Upper lobe of left lung (tissue), 6 donors: ENCODE data around the gene RARB. TPM values are rescaled to one million over a fixed set of nuclear protein-coding genes. Genes with fewer than 3 reads are reported as not detected.

Source experiments
- ATAC-seq, 2 donors: fragments of 200-7000 bp; cut with Tn5 transposase; one replicate each; pipeline ENCODE4 v1.9.1; 2022; ENCODE audit warnings: mild to moderate bottlenecking in 2 of 2, moderate library complexity in 2 of 2; ENCODE audit not compliant: low FRiP score in 2 of 2
- DNase-seq, 2 donors: peaks; one replicate each; pipeline ENCODE4 v3.0.0-alpha.2; 2019 to 2020
- H3K27ac ChIP-seq, 4 donors: fragments of 200-600 bp; sonication (generic); one replicate each; pipeline ENCODE4 v1.5.1; 2016 to 2019
- H3K27me3 ChIP-seq, 4 donors: fragments of 200-600 bp; sonication (generic); one replicate each; pipeline ENCODE4 v1.5.1; 2017 to 2019
- H3K36me3 ChIP-seq, 4 donors: fragments of 200-600 bp; sonication (generic); one replicate each; pipeline ENCODE4 v1.5.1; 2016 to 2019
- H3K4me1 ChIP-seq, 4 donors: fragments of 200-600 bp; sonication (generic); one replicate each; pipeline ENCODE4 v1.5.1; 2018 to 2019
- H3K4me3 ChIP-seq, 4 donors: fragments of 200-600 bp; sonication (generic); one replicate each; pipeline ENCODE4 v1.5.1; 2017 to 2019; ENCODE audit warnings: mild to moderate bottlenecking in 2 of 4, moderate library complexity in 1 of 4
- H3K9me3 ChIP-seq, 4 donors: fragments of 200-600 bp; sonication (generic); one replicate each; pipeline ENCODE4 v1.5.1; 2018 to 2019
- EP300 ChIP-seq, 4 donors: sonication (generic); formaldehyde crosslinking; IDR thresholded peaks; one replicate each; pipeline ENCODE4 v1.5.1; 2017; ENCODE audit warnings: antibody characterized with exemption in 4 of 4, control low read depth in 2 of 4
- POLR2A ChIP-seq, 4 donors: fragments of 450-650 bp; IDR thresholded peaks; one replicate each; pipeline ENCODE4 v1.5.1; 2016 to 2017; ENCODE audit warnings: antibody characterized with exemption in 4 of 4, mild to moderate bottlenecking in 2 of 4
- POLR2AphosphoS5 ChIP-seq, 2 donors: sonication (generic); formaldehyde crosslinking; IDR thresholded peaks; one replicate each; pipeline ENCODE4 v1.5.1; 2017; ENCODE audit warnings: antibody characterized with exemption in 2 of 2
- WGBS, 2 donors: methylation state at CpG; one replicate each; pipeline ENCODE4 v1.1.5; 2017 to 2018; 5-methylcytosine and 5-hydroxymethylcytosine counted together
- total RNA-seq, 6 donors: library from RNA; depleted of rRNA in 4 of 6; stranded (reverse); fragments of >200 nt in 4 of 6; gene quantifications; one replicate each; pipeline versions ENCODE4 v1.1.0 to v1.2.1, GENCODE V29; 2016 to 2021
- TF ChIP-seq, protein P1 (sequence below), 6 experiments: fragments of 450-650 bp in 4 of 6; fragments of 200-600 bp in 2 of 6; sonication (generic) in 2 of 6; IDR thresholded peaks; one replicate each; pipeline ENCODE4 v1.5.1; 2016 to 2019; ENCODE audit warnings: antibody characterized with exemption in 6 of 6
- donor health status: DM: no; HTN: no; CAD: no; lungs with moderate emphysema.
- donor health status: DM: no; HTN: yes; CAD: no; lungs with severe emphysema.

Gene RARB
- total RNA-seq, 6 donors from 2014 or later: 3.9 to 15.4 (median 6.4) TPM

- WGBS, 2 donors: 24 to 30% methylated on average over 9 of the region's 9 CpGs
- peaks cover 13 to 28% (median 20%) of the 10 kb centered on the region in 4 donors for H3K4me1 ChIP-seq
- no peak for TF ChIP-seq POLR2A (IDR thresholded peaks at IDR 0.05)
- TF ChIP-seq, protein P1, sequence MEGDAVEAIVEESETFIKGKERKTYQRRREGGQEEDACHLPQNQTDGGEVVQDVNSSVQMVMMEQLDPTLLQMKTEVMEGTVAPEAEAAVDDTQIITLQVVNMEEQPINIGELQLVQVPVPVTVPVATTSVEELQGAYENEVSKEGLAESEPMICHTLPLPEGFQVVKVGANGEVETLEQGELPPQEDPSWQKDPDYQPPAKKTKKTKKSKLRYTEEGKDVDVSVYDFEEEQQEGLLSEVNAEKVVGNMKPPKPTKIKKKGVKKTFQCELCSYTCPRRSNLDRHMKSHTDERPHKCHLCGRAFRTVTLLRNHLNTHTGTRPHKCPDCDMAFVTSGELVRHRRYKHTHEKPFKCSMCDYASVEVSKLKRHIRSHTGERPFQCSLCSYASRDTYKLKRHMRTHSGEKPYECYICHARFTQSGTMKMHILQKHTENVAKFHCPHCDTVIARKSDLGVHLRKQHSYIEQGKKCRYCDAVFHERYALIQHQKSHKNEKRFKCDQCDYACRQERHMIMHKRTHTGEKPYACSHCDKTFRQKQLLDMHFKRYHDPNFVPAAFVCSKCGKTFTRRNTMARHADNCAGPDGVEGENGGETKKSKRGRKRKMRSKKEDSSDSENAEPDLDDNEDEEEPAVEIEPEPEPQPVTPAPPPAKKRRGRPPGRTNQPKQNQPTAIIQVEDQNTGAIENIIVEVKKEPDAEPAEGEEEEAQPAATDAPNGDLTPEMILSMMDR (IDR thresholded peaks at IDR 0.05): no peak
- no peak for TF ChIP-seq POLR2AphosphoS5 (IDR thresholded peaks at IDR 0.05)
- no peak for TF ChIP-seq EP300 (IDR thresholded peaks at IDR 0.05)
- H3K27ac ChIP-seq: peak overlapping the region in 3 of 4 donors; percentile 4 to 59 (median 23)
- ATAC-seq (no peak), DNase-seq (no peak)
- H3K27me3 ChIP-seq: no peaks in the 10 kb centered on the region
- H3K9me3 ChIP-seq: no peaks in the 10 kb centered on the region
- peak overlapping the region in 2 of 4 donors; percentile 0 to 17 for H3K4me3 ChIP-seq
- no peaks in the 10 kb centered on the region for H3K36me3 ChIP-seq
Observed at GRCh38 chr3:25471081-25471768, 43.2 kb downstream of the RARB start.

GRCh38 chr3:25472153-25472552, 44.1 kb downstream of the RARB start:
- TF ChIP-seq EP300 (IDR thresholded peaks at IDR 0.05) (no peak), POLR2A (IDR thresholded peaks at IDR 0.05) (no peak), POLR2AphosphoS5 (IDR thresholded peaks at IDR 0.05) (no peak)
- TF ChIP-seq, protein P1 (IDR thresholded peaks at IDR 0.05): no peak
- Histone ChIP-seq H3K36me3 (no peaks in the 10 kb centered on the region), H3K9me3 (no peaks in the 10 kb centered on the region), H3K4me1 (peaks cover 13 to 33% (median 23%) of the 10 kb centered on the region in 4 donors), H3K27ac (peak overlapping the region in 3 of 4 donors; percentile 4 to 59 (median 23)), H3K4me3 (no peak overlapping the region), H3K27me3 (no peaks in the 10 kb centered on the region)
- ATAC-seq: no peak
- WGBS, 2 donors: 90 to 93% methylated on average over 5 of the region's 5 CpGs
- no peak for DNase-seq

DNA sequence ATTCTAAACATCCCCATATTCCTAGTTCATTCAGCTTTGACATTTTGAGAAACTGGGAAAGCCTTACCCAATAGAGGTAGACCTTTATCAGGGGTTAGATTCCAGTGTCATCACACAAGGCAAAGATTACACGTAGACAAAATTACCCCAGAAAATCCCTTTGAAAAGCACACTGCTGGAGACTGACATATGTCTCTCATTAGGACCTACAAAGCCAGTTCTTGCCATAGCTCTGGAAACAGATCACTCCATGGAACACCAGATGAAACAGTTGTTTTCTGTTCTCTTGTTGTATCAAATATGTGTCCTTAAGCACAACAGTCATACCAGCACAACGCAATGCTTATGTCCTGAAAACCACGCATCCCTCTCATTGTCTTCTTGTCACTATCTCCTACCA, 44.7 kb downstream of the RARB start:
- H3K36me3 ChIP-seq: no peaks in the 10 kb centered on the region
- peaks cover 13 to 33% (median 23%) of the 10 kb centered on the region in 4 donors for H3K4me1 ChIP-seq
- TF ChIP-seq, protein P1 (IDR thresholded peaks at IDR 0.05): no peak
- TF ChIP-seq POLR2AphosphoS5 (IDR thresholded peaks at IDR 0.05) (no peak), EP300 (IDR thresholded peaks at IDR 0.05) (no peak), POLR2A (IDR thresholded peaks at IDR 0.05) (no peak)
- H3K27me3 ChIP-seq: no peaks in the 10 kb centered on the region
- WGBS, 2 donors: 84 to 94% methylated on average over 3 of the region's 3 CpGs
- H3K9me3 ChIP-seq: no peaks in the 10 kb centered on the region
- no peak overlapping the region for H3K27ac ChIP-seq
- DNase-seq (no peak), ATAC-seq (no peak)
- H3K4me3 ChIP-seq: no peak overlapping the region

DNA sequence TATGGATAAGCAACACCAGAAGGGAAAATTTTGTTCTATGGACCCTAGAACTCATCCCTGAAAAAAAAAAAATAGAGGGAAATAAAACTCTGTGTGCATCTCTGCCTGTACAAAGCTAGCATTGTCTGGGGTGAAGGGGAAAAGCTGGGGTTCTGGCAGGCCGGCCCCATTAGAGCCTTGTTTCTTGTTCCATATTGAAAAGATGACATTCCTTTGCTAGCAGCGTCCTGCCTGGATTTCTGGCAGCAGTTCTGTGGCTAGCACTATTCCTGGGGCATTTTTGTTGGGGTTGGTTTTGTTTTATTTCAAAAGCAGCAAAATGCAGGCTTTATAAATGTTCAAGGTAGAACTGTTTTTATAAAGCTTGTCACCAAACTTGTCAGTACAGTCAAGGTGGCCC, 45.2 kb downstream of the RARB start:
- TF ChIP-seq POLR2A (IDR thresholded peaks at IDR 0.05) (no peak), POLR2AphosphoS5 (IDR thresholded peaks at IDR 0.05) (no peak), EP300 (IDR thresholded peaks at IDR 0.05) (no peak)
- TF ChIP-seq, protein P1 (IDR thresholded peaks at IDR 0.05): no peak
- H3K9me3 ChIP-seq: no peaks in the 10 kb centered on the region
- H3K27ac ChIP-seq: peak overlapping the region in 1 of 4 donors; percentile 24
- H3K36me3 ChIP-seq: no peaks in the 10 kb centered on the region
- no peak for ATAC-seq
- WGBS, 2 donors: 53 to 71% methylated on average over 2 of the region's 2 CpGs
- no peak for DNase-seq
- peaks cover 13 to 33% (median 23%) of the 10 kb centered on the region in 4 donors for H3K4me1 ChIP-seq
- no peak overlapping the region for H3K4me3 ChIP-seq
- no peaks in the 10 kb centered on the region for H3K27me3 ChIP-seq

DNA sequence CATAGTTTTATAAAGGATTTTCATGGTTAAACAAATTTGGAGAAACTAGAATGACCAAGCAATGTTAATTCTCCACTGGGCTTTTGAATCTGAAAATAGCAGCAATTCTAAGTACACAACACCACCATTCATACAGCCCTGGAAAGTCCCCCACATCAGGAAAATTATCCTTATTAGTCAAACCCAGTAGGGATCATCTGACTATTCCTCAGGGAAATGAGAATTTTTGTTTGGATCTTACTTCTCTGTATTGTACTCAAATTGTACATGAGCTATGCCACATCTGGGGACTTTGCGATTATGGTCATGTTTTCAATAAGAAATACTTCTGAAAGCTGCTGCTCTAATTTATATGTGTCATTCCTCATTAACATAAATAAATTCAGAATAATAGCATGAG, 46.0 kb downstream of the RARB start:
- Histone ChIP-seq H3K4me3 (no peak overlapping the region), H3K27ac (no peak overlapping the region), H3K36me3 (no peaks in the 10 kb centered on the region), H3K9me3 (no peaks in the 10 kb centered on the region), H3K27me3 (no peaks in the 10 kb centered on the region), H3K4me1 (peaks cover 13 to 25% (median 17%) of the 10 kb centered on the region in 4 donors)
- no peak for TF ChIP-seq POLR2AphosphoS5 (IDR thresholded peaks at IDR 0.05)
- TF ChIP-seq, protein P1 (IDR thresholded peaks at IDR 0.05): no peak
- no peak for TF ChIP-seq EP300 (IDR thresholded peaks at IDR 0.05)
- no peak for TF ChIP-seq POLR2A (IDR thresholded peaks at IDR 0.05)
- no peak for DNase-seq
- 94 to 97% methylated on average over 1 of the region's 1 CpG for WGBS, 2 donors
- no peak for ATAC-seq
